ENCODE data around the gene AGAP1. TPM values are rescaled to one million over a fixed set of nuclear protein-coding genes. Genes with fewer than 3 reads are reported as not detected.

Gene AGAP1
- total and polyA plus RNA-seq, 8 donors = 5.0 to 27.6 (median 17.4) TPM

- TF ChIP-seq, protein P1, sequence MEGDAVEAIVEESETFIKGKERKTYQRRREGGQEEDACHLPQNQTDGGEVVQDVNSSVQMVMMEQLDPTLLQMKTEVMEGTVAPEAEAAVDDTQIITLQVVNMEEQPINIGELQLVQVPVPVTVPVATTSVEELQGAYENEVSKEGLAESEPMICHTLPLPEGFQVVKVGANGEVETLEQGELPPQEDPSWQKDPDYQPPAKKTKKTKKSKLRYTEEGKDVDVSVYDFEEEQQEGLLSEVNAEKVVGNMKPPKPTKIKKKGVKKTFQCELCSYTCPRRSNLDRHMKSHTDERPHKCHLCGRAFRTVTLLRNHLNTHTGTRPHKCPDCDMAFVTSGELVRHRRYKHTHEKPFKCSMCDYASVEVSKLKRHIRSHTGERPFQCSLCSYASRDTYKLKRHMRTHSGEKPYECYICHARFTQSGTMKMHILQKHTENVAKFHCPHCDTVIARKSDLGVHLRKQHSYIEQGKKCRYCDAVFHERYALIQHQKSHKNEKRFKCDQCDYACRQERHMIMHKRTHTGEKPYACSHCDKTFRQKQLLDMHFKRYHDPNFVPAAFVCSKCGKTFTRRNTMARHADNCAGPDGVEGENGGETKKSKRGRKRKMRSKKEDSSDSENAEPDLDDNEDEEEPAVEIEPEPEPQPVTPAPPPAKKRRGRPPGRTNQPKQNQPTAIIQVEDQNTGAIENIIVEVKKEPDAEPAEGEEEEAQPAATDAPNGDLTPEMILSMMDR (IDR thresholded peaks at IDR 0.05) = no peak
- FAIRE-seq (no peak), ATAC-seq (no peak), DNase-seq (peak in 1 of 6 donors; percentile 17)
- H3K9me3 ChIP-seq = no peaks in the 10 kb centered on the region
- no peak overlapping the region for H3K27ac ChIP-seq
- H3K4me3 ChIP-seq = no peak overlapping the region
- no peaks in the 10 kb centered on the region for H3K4me1 ChIP-seq
- WGBS, 2 donors = 87 to 96% methylated on average over 14 of the region's 14 CpGs
- no peaks in the 10 kb centered on the region for H3K27me3 ChIP-seq
- no peaks in the 10 kb centered on the region for H3K36me3 ChIP-seq
- intact Hi-C loops (cut with DNase I) = no loop called here
Observed at GRCh38 chr2:235923859-235924674, 430.2 kb downstream of the AGAP1 start.

- no peaks in the 10 kb centered on the region for H3K36me3 ChIP-seq
- TF ChIP-seq, protein P1 (IDR thresholded peaks at IDR 0.05) = no peak
- ATAC-seq = no peak
- no peak for FAIRE-seq
- no peaks in the 10 kb centered on the region for H3K9me3 ChIP-seq
- intact Hi-C loops (cut with DNase I) = no loop called here
- H3K27ac ChIP-seq = no peak overlapping the region
- H3K4me1 ChIP-seq = no peaks in the 10 kb centered on the region
- H3K27me3 ChIP-seq = no peaks in the 10 kb centered on the region
- DNase-seq = no peak
- H3K4me3 ChIP-seq = no peak overlapping the region
- 89 to 95% methylated on average over 4 of the region's 4 CpGs for WGBS, 2 donors
Observed at GRCh38 chr2:235924675-235925063, 430.8 kb downstream of the AGAP1 start.

DNA sequence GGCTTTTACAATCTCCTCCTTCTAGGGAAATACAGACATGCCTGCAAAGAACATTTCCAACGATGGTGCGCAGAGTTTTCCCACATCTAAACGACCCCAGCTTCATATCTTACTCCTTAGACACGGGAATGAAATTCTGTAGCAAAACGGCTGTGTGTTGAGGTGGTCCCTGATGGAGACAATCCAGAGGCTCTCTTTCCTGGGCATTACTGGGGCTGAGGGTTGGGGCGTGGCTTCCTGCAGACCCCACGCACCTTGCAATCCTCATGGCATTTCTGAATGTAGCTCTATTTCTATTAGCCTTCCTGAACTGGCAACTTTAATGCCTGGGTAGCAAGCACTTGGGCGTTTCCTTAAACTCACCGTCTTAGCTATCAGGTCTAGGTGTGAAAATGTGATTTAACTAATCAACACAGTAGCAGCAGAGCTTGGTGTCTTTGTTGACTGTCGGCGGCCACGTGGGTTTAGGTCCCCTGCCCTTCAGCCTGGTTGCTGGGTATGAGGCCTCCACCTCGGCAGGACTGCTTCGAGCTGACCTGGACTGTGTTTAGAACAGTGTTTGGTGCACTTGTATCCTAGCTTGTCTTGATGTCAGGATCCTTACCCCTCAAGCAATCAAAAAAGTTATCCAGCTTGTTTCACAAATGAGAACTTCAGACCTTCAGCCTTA lies 431.5 kb downstream of the AGAP1 start:
- no peaks in the 10 kb centered on the region for H3K36me3 ChIP-seq
- ATAC-seq = no peak
- H3K9me3 ChIP-seq = no peaks in the 10 kb centered on the region
- FAIRE-seq = no peak
- peak in 1 of 6 donors; percentile 6 for DNase-seq
- no peak overlapping the region for H3K4me3 ChIP-seq
- H3K27me3 ChIP-seq = no peaks in the 10 kb centered on the region
- 77 to 79% methylated on average over 14 of the region's 14 CpGs for WGBS, 2 donors
- intact Hi-C loops (cut with DNase I) = no loop called here
- TF ChIP-seq, protein P1 (IDR thresholded peaks at IDR 0.05) = no peak
- H3K4me1 ChIP-seq = no peaks in the 10 kb centered on the region
- H3K27ac ChIP-seq = no peak overlapping the region

- WGBS, 2 donors = 95 to 96% methylated on average over 7 of the region's 7 CpGs
- DNase-seq = no peak
- TF ChIP-seq, protein P1 (IDR thresholded peaks at IDR 0.05) = no peak
Observed at GRCh38 chr2:235926229-235926628, 432.4 kb downstream of the AGAP1 start.

More at GRCh38 chr2:235926229-235926628, 432.4 kb downstream of the AGAP1 start:
- H3K27ac ChIP-seq = no peak overlapping the region
- FAIRE-seq = no peak
- H3K27me3 ChIP-seq = no peaks in the 10 kb centered on the region
- H3K4me3 ChIP-seq = no peak overlapping the region
- H3K36me3 ChIP-seq = peaks cover 0 to 5% (median 0%) of the 10 kb centered on the region in 3 donors
- no peak for ATAC-seq
- no peaks in the 10 kb centered on the region for H3K9me3 ChIP-seq
- H3K4me1 ChIP-seq = no peaks in the 10 kb centered on the region
- intact Hi-C loops (cut with DNase I) = no loop called here
